NB4 (cell line): Measurements from ENCODE around the gene PRSS48.

Experiments used
- CTCF ChIP-seq: IDR thresholded peaks from one replicate; pipeline ENCODE4 v1.5.1; 2012; ENCODE audit warnings: low read depth, low read length
- MYC ChIP-seq: IDR thresholded peaks from 2 replicates; pipeline ENCODE4 v1.6.1; 2011; ENCODE audit warnings: low read depth, low read length
- POLR2A ChIP-seq: IDR thresholded peaks from 2 replicates; pipeline ENCODE4 v1.6.1; 2011; ENCODE audit warnings: mild to moderate bottlenecking; ENCODE audit not compliant: insufficient read length; ENCODE audit errors: extremely low read depth
- TF ChIP-seq, protein P1 (sequence below): IDR thresholded peaks from 2 replicates; pipeline ENCODE4 v1.6.1; 2011; ENCODE audit warnings: low read depth, low read length

GRCh38 chr4:151267104-151267503, 9.9 kb upstream of the PRSS48 start:
- TF ChIP-seq CTCF (no peak), POLR2A (no peak), MYC (no peak)
- TF ChIP-seq, protein P1, sequence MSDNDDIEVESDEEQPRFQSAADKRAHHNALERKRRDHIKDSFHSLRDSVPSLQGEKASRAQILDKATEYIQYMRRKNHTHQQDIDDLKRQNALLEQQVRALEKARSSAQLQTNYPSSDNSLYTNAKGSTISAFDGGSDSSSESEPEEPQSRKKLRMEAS = no peak
